ENCODE data around the gene PTCSC3. TPM values are rescaled to one million over a fixed set of nuclear protein-coding genes. Genes with fewer than 3 reads are reported as not detected.

Gene PTCSC3
- total and polyA plus RNA-seq, 2 of the 13 experiments (the other 11 are each of a cell fraction or from before 2014, with no cell fraction given): not detected

DNA sequence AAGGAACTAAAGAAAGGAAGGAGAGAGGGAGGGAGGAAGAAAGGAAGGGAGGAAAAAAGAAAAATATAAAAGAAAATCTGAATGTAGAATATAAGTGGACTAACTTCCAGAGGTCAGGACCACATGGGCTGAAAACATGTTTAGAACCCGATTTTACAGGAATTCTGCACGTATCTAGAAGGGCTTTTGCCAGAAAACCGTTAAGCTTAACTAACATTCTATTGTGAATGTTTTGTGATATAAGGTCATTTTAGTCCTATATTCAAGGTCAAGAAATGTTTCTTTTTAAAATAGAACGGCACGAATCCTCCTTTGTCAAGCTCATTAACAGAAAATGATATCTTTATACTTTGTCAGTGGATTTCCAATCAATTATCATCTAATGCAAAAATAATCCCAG lies 13.1 kb downstream of the PTCSC3 start:
- ChIA-PET POLR2A (no interaction called here), CTCF (ENCODE audit: low intra/inter-chr PET ratio, low total read pairs) (no interaction called here)
- TF ChIP-seq SRSF9 (IDR thresholded peaks at IDR 0.05; ENCODE audit: borderline replicate concordance, insufficient read depth, low read depth, low read length, poor library complexity, severe bottlenecking) (peak; percentile 67), ZNF282 (IDR thresholded peaks at IDR 0.05; ENCODE audit: partially characterized antibody) (peak; percentile 57), HNRNPK (IDR thresholded peaks at IDR 0.05; ENCODE audit: low read depth, low read length, poor library complexity, severe bottlenecking) (peak; percentile 89), ZNF644 (CRISPR knock-in tag; IDR thresholded peaks at IDR 0.05; ENCODE audit: low read depth) (no peak), U2AF2 (IDR thresholded peaks at IDR 0.05; ENCODE audit: low read depth, low read length) (0 out of 2 replicates have a peak, but pooled peaks have one; percentile 30), ZNF431 (CRISPR knock-in tag; IDR thresholded peaks at IDR 0.05; ENCODE audit: borderline replicate concordance, low read depth) (no peak), HMG20A (CRISPR knock-in tag; IDR thresholded peaks at IDR 0.05; ENCODE audit: borderline replicate concordance) (no peak), ELF3 (CRISPR knock-in tag; IDR thresholded peaks at IDR 0.05) (no peak), KDM3A (CRISPR knock-in tag; IDR thresholded peaks at IDR 0.05; ENCODE audit: low read depth) (no peak), NCOA1 (CRISPR knock-in tag; IDR thresholded peaks at IDR 0.05) (no peak)
- TF ChIP-seq, protein P1, sequence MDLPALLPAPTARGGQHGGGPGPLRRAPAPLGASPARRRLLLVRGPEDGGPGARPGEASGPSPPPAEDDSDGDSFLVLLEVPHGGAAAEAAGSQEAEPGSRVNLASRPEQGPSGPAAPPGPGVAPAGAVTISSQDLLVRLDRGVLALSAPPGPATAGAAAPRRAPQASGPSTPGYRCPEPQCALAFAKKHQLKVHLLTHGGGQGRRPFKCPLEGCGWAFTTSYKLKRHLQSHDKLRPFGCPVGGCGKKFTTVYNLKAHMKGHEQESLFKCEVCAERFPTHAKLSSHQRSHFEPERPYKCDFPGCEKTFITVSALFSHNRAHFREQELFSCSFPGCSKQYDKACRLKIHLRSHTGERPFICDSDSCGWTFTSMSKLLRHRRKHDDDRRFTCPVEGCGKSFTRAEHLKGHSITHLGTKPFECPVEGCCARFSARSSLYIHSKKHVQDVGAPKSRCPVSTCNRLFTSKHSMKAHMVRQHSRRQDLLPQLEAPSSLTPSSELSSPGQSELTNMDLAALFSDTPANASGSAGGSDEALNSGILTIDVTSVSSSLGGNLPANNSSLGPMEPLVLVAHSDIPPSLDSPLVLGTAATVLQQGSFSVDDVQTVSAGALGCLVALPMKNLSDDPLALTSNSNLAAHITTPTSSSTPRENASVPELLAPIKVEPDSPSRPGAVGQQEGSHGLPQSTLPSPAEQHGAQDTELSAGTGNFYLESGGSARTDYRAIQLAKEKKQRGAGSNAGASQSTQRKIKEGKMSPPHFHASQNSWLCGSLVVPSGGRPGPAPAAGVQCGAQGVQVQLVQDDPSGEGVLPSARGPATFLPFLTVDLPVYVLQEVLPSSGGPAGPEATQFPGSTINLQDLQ (CRISPR knock-in tag; IDR thresholded peaks at IDR 0.05): no peak
- no peaks in the 10 kb centered on the region for H3K9me3 ChIP-seq (ENCODE audit: low read length)
- WGBS (ENCODE audit: low lambda C conversion rate): 2% methylated on average over 5 of the region's 5 CpGs
- H3K4me2 ChIP-seq (ENCODE audit: low read depth, low read length): no peak overlapping the region
- no peaks in the 10 kb centered on the region for H3K36me3 ChIP-seq (replicated peaks in 1 of 2; ENCODE audit: control insufficient read depth in 1 of 2, insufficient read depth in 2 of 2, low read length in 2 of 2)
- H3K27me3 ChIP-seq (ENCODE audit: control insufficient read depth in 1 of 2, insufficient read depth in 2 of 2, low read length in 2 of 2): peaks cover 0 to 33% of the 10 kb centered on the region in 2 experiments; a peak in 3 of 5 replicates
- BruUV-seq (replicated peaks): no TSS peak
- in situ Hi-C loops (cut with HindIII; ENCODE audit: extremely low pct_ligation_motif_present, low pct_unique_long_range_greater_than_20kb) (no loop called here), intact Hi-C loops (cut with micrococcal nuclease; ENCODE audit: unreplicated experiment) (no loop called here)
- ATAC-seq (no peak), DNase-seq (ENCODE audit: low spot score) (no peak), FAIRE-seq (no peak)
- H3K27ac ChIP-seq (ENCODE audit: extremely low read length, insufficient read depth, low read length): no peak overlapping the region
- H2AFZ ChIP-seq (ENCODE audit: low read length): no peak overlapping the region
- H3K9ac ChIP-seq (ENCODE audit: insufficient read depth, low read depth, low read length): no peak overlapping the region
- no peaks in the 10 kb centered on the region for H3K79me2 ChIP-seq (ENCODE audit: insufficient read depth, low read length)
- H3K4me1 ChIP-seq (ENCODE audit: insufficient read depth, low read length): no peaks in the 10 kb centered on the region
- no peak overlapping the region for H3K4me3 ChIP-seq (replicated peaks in 1 of 3; ENCODE audit: insufficient read depth in 1 of 3, low read depth in 2 of 3, low read length in 3 of 3)
- no peaks in the 10 kb centered on the region for H4K20me1 ChIP-seq (ENCODE audit: insufficient read depth, low read length)

Measured in HepG2 (cell line).